KBM-7 (cell line): ENCODE results near the gene BRD3OS.
"Not testable (repeated sequence)": the region's sequence is repeated elsewhere in the genome, so short reads cannot be mapped to it uniquely, and the experiment has no call there.

Source experiments
- DNase-seq: peaks from one replicate; pipeline ENCODE4 v3.0.0-alpha.2; 2015
- in situ Hi-C: fragments of 300-500 bp; cut with MboI; formaldehyde crosslinking; loops from 2 replicates; pipeline ENCODE4 v1.14.3; 2020; ENCODE audit warnings: low sequenced_read_pairs, low pct_unique_long_range_greater_than_20kb, mixed read lengths

BRD3OS gene

DNA sequence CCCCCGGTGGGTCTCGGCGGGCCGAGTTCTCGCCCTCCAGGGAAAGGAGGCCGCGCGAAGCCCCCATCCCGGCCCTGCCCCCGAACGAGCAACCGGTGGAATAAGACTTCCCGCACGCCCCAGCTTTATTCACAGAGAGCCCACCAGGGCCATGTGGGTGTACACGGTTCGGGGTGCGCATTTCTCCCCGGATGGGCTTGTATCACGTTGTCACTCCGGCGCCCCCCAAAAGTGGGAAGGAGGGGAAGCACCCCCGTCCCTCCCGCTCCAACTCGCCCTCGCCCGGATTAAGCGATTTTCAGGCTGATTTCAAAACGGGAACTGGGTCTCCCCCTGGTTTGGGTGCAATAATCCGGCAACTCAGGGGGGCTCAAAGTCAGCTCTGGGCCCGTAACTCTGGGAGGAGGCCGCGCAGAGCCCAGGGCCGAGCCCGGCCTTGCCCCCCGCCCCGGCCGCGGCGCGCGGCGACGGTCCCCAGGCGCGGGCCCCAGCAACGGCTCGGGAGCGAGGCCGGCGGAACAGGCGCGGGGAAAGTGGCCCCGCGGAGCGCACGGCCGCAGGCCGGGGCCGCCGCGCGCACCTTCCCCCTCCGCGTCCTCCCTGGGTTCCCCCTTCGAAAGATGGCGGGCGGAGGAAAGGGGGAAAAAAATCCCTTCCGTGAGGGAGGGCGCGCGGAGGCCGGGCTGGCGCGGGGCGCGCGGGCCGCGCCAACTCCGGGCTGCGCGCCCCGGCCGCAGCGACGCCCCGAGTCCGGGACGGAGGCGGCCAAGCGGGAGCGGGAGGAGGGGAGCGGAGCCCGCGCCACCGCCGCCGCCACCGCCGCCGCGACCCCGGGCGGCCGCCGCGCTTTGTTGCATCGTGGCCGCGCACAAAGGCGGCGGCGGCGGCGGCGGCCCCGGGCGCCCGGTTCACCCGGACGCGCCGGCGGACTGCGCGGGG is 41.9 kb downstream of the BRD3OS start:
- DNase-seq = peak; percentile 25
- in situ Hi-C loops = no loop called here

DNA sequence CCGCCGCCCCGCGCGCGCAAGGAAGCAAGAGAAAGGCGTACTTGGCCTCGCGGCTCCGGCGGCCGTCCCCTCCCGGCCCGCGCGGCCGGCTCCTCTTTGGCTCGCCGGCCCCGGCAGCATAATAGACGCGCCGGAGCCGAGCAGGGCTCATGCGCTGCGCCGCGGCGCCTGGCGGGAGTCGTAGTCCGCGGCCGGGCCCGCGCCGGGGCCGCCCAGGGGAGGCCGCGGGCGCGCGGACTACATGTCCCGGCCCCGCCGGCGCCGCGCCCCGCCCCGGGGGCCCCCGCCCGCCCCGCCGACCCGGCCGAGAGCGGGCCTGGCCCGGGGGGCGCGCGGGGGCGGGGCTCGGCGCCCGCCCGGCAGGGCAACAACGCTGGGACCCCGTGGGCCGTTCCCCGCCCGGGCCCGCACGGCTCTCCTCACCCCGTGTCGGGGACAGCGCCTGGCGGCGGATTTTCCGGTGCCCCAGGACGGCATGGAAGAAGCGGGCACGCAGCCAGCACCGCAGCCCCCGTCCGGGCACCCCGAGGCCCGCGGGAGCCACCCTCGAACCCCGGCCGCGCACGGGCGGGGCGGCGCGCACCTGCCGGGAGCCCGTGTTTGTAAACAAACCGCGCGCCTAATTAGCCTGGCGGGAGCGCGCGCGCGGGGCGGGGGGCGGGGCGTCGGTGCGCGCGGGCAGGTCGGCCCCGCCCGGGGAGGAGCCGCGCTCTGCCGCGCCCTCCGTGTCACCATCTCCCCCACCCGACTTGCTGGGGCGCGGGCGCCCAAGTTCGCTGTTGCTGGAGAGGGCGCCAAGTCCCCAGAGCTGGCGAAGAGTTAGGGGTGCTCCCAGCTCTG is 42.8 kb downstream of the BRD3OS start, which contains the start of gene BRD3:
Gene BRD3 (minus strand): TSS at position 123 of the 840 bp plus-strand sequence. CDS start 14,549 bp downstream, outside the sequence.
- peak; percentile 79 for DNase-seq
- in situ Hi-C loops = no loop called here

DNA sequence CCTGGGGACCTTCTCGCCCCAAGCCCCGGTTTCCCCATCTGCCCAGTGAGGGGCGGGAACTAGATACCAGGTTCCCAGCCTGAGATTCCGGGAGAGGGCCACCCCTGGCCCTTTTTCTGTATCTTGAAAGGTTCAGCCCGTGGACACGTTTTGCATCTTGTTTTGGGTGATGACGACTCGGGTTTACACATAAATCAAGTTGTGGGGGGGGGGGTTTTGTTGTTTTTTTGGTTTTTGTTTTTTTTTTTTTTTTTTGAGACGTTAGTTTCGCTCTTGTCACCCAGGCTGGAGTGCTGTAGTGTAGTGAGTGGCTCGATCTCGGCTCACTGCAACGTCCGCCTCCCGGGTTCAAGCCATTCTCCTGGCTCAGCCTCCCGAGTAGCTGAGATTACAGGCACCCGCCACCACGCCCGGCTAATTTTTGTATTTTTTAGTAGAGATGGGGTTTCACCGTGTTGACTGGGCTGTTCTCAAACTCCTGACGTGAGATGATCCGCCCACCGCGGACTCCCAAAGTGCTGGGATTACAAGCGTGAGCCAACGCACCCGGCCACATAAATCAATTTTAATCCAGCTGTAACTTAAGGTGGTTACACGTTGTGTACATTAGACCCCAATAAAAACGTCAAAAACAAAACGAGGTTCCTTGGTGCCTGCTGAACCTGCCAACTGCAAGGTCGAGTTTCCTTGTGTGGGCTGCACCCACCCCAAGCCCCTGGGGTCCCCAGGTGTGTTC is 43.6 kb downstream of the BRD3OS start:
- no peak for DNase-seq
- in situ Hi-C loops = no loop called here

DNA sequence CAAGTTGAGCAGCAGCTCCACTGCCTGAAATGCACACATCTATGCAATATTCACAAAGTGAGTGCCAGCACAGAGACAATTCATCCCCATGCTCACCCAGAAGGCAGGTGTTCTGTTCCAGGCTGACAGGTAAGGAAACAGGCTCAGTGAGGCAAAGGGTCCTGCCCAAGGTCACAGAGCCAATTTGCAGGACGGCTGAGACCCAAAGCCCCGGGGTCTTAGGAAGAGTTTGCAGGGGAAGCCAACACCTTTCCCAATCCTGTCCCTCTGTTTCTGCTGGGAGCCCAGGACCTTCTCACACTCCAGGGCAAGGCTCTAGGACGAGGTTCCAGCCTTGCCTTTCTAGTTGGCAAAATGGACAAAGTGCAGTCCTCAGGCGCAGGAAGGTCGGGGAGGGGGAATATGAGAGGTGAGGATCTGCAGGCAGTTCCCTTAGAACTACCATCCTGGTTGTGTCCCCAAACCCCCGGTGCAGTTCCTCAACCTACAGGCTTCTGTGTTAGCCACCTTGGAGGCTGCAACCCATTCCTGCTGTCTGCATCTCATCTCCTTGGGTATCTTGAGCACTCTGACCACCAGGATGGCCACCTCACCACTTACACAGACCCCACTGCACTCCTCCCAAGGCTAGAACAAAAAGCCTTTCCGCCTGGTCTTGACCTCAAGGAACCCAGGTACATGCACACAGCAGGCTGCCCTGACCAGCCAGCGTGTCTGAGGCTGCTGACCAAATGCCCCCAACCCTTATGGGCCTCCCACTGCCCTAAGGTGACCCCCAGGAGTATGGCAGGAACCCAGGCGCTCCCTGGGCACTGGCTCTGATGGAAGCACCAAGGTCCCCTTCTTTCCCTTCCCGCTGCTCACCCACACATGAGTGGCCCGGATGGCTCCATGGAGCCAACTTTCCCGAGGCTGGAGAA is 44.5 kb downstream of the BRD3OS start:
- in situ Hi-C loops = no loop called here
- DNase-seq = no peak

DNA sequence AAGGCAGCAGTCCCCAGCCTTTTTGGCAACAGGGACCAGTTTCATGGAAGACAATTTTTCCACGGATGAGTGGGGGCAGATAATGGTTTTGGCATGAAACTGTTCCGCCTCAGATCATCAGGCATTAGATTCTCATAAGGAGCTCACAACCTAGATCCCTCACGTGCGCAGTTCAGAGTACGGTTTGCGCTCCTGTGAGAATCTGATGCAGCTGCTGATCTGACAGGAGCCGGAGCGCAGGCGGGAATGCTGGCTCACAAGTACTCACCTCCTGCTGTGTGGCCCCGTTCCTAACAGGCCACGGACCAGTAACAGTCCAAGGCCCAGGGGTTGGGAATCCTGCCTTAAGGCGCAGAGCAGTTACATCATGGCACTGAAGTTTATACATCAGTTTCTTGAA is 45.9 kb downstream of the BRD3OS start:
- no peak for DNase-seq
- in situ Hi-C loops = no loop called here

DNA sequence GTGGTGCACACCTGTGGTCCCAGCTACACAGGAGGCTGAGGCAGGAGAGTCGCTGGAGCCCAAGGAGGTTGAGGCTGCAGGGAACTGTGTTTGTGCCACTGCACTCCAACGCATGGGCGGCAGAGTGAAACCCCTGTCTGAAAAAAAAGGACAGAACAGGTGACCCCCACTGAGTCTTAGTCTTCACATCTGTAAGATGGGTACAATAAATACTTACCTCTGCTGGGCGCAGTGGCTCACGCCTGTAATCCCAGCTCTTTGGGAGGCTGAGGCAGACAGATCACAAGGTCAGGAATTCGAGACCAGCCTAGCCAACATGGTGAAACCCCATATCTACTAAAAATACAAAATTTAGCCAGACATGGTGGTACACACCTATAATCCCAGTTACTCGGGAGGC is 47.4 kb downstream of the BRD3OS start:
- DNase-seq, in situ Hi-C loops: not testable (repeated sequence)

DNA sequence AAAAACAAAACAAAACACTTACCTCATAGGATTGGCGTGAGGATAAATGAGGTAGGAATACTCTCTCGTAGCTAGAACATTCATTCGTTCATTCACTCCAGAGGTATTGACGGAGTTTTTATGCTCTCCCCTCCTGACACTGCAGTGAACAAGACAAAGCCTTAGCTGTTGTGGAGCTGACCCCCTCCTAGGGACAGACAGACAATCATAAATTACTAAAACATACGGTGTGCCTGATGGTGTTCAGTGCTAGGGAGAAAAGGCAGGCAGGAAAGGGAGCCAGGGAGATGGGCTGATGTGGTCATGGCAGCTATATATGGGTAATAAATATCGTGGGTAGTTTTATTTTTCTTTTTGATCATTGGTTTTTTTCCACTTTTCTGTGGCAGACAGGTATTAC is 48.2 kb downstream of the BRD3OS start:
- in situ Hi-C loops = no loop called here
- no peak for DNase-seq

DNA sequence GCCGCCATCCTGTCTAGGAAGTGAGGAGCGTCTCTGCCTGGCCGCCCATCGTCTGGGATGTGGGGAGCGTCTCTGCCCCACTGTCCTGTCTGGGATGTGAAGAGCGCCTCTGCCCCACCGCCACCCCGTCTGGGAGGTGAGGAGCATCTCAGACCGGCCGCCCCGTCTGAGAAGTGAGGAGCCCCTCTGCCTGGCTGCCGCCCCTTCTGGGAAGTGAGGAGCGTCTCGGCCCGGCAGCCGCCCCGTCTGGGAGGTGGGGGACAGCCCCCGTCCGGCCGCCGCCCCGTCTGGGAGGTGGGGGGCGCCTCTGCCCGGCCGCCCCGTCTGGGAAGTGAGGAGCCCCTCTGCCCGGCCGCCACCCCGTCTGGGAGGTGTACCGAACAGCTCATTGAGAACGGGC is 50.4 kb downstream of the BRD3OS start:
- in situ Hi-C loops, DNase-seq: not testable (repeated sequence)

DNA sequence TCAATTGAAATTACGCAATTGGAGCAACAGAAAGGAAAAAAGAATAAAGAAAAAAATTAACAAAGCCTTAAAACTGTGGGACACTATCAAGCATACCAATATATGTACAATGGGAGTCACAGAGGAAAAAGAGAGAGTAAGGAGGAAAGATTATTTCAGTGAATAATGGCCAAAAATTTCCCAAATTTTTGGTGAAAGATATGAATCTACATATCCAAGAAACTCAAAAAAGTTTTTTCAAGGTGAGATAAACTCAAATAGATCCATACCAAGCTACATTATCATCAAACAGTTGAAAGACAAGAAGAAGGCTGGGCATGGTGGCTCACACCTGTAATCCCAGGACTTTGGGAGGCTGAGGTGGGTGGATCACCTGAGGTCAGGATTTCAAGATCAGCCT is 51.4 kb downstream of the BRD3OS start:
- no peak for DNase-seq
- in situ Hi-C loops = no loop called here
